ENCODE data around the gene SLC37A4.
"Not testable (repeated sequence)": the region's sequence is repeated elsewhere in the genome, so short reads cannot be mapped to it uniquely, and the experiment has no call there.

SLC37A4 gene

GRCh38 chr11:119030329-119031047 lies at the start of gene SLC37A4:
SLC37A4 (minus strand) TSS chr11:119030877.
- FAIRE-seq: no peak

GRCh38 chr11:119078675-119079420 lies 48.2 kb upstream of the SLC37A4 start:
- no peak for FAIRE-seq

GRCh38 chr11:119077839-119078238 lies 47.2 kb upstream of the SLC37A4 start:
- FAIRE-seq: no peak

- no peak for FAIRE-seq
Measured at GRCh38 chr11:119067371-119068222, 36.9 kb upstream of the SLC37A4 start, which contains the start of gene VPS11. VPS11 (plus strand) TSS chr11:119067818; CDS start chr11:119067824, 6 bp downstream.

- FAIRE-seq: no peak
Measured at GRCh38 chr11:119065369-119065768, 34.7 kb upstream of the SLC37A4 start.

- FAIRE-seq: no peak
Measured at GRCh38 chr11:119062779-119063178, 32.1 kb upstream of the SLC37A4 start.

GRCh38 chr11:119061256-119061655 lies 30.6 kb upstream of the SLC37A4 start:
- no peak for FAIRE-seq

- not testable (repeated sequence) for FAIRE-seq
Measured at GRCh38 chr11:119059128-119059527, 28.5 kb upstream of the SLC37A4 start.

GRCh38 chr11:119057000-119057769 lies 26.5 kb upstream of the SLC37A4 start, which contains the start of gene HYOU1:
HYOU1 (minus strand) TSS chr11:119057205; CDS start chr11:119056160, 1,045 bp downstream.
- no peak for FAIRE-seq

- FAIRE-seq: no peak
Measured at GRCh38 chr11:119056421-119056999, 25.8 kb upstream of the SLC37A4 start.

- no peak for FAIRE-seq
Measured at GRCh38 chr11:119055901-119056300, 25.2 kb upstream of the SLC37A4 start.

- no peak for FAIRE-seq
Measured at GRCh38 chr11:119054418-119054817, 23.7 kb upstream of the SLC37A4 start.

- no peak for FAIRE-seq
Measured at GRCh38 chr11:119052163-119052814, 21.6 kb upstream of the SLC37A4 start.

- FAIRE-seq: no peak
Measured at GRCh38 chr11:119051440-119052162, 20.9 kb upstream of the SLC37A4 start.

GRCh38 chr11:119049081-119049480 lies 18.4 kb upstream of the SLC37A4 start:
- no peak for FAIRE-seq

GRCh38 chr11:119048644-119049043 lies 18.0 kb upstream of the SLC37A4 start:
- no peak for FAIRE-seq

- no peak for FAIRE-seq
Measured at GRCh38 chr11:119047205-119047604, 16.5 kb upstream of the SLC37A4 start.

GRCh38 chr11:119046489-119046888 lies 15.8 kb upstream of the SLC37A4 start:
- FAIRE-seq: no peak

GRCh38 chr11:119044708-119045107 lies 14.0 kb upstream of the SLC37A4 start:
- no peak for FAIRE-seq

- FAIRE-seq: no peak
Measured at GRCh38 chr11:119042927-119043326, 12.2 kb upstream of the SLC37A4 start.
